Amygdala (tissue), 56 donors: ENCODE results near the gene SPA17.

ENCODE experiments used
- DNase-seq, 56 donors: peaks; one replicate each; lab custom pipeline; 2025; lab: John Stamatoyannopoulos, UW

The SPA17 gene

DNA sequence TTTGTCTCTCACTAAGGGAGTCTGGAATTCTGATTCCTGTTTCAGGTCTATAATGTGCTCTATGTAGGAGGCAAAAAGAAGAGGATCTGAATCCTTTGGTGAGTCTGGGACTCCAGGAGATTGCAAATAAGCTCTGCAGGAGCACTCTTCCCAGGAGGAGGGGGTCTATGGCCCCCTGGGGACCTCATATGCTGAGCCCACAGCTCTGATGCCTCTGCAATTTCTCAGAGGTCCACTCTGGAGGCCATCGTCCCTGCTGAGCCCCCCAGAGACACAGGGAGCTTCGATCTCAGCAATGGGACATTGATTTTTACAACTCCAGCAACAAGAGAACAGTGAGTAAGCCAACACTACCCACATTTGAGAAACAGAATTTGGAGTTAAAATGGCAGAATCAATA, 45.8 kb downstream of the SPA17 start:
- no peak for DNase-seq

DNA sequence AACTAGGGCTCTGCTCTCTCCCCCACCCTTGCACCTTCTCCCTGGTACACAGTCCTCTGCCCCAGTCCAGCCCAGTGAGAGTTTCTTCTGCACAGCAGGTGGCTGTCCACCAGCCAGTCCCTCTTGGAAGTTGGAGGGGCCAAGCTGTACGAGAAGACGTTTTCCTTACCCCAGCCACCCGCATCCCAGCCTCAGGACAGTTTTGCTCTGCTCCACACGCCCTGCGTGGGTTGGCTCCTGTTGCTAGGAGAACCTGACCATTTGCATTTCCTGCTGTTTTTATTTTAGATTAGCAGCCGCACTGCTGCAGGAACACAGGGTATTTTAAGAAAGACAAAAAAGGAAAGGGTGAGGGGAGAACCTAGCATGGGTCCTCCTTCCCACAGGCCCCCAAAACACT, 48.5 kb downstream of the SPA17 start:
- DNase-seq: no peak

DNA sequence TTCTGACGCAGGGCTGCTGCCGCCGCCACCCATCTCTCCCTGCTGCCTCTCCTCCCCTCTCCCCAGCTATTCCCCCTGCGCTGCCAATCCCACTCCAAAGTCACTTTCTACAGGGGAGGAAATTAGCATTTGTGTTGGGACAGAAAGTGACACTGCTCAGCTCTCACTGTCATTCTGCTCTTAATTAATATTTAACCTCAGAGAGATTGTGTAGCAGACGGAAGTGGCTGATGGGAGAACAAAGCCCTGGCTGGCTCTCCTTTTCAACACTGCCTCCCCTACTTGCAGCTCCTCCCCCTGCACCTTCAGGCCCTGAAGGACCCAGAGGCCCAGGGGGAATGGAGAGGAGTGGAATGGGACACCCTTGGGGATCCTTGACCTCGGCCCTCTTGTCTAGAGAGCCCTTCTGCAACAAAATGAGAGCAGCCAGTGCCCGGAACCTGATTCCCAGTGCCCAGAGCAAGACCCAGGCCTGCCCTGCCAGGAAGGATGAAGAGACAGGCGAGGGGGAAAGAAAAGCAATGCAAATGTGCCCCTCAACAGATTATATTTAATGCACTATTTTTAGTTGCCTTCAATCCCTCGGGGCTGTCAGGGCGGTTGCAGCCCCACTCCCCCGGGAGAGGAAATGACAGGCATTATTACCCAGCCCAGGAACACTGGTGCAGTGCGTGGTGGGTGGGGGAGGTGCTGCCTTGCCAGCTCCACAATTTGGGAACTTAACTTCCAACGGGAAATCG, 51.4 kb downstream of the SPA17 start:
- DNase-seq: no peak

DNA sequence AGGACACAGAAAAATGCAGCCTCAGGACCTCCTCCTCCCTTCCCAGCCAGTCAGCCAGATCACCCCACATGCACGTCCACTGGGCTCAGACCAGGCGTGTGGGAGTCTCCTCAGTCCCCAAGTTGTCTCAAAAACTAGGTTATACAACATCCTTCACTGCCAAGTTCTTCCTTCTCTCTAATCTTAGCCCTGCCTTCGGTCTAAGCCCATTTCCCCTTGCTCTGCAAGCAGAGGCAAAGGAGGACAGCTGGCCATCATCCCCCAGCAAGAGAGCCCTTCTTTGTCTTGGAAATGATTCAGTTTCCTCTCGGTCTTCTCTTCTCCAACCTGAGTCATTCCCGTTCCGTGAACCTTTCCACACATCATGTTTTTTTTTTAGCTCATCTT, 52.0 kb downstream of the SPA17 start:
- no peak for DNase-seq

DNA sequence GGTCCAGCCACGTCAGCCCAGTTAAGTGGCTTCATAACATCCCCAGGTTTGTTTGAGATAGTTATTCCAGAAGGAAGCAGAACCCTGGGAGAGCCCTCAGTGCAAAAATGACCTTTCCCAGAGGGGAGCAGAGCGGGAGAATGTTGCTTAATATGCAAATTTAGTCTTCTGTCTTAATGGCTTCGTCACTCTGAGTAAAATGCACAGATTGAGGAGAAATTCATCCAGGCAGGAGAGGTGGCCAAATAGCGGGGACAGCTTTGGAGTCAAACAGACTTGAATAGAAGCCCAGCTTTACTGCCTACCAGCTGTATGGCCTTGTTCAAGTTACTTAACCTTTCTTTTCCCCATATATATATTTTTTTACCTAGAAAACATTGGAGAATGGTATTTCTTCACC, 53.8 kb downstream of the SPA17 start:
- DNase-seq: no peak

DNA sequence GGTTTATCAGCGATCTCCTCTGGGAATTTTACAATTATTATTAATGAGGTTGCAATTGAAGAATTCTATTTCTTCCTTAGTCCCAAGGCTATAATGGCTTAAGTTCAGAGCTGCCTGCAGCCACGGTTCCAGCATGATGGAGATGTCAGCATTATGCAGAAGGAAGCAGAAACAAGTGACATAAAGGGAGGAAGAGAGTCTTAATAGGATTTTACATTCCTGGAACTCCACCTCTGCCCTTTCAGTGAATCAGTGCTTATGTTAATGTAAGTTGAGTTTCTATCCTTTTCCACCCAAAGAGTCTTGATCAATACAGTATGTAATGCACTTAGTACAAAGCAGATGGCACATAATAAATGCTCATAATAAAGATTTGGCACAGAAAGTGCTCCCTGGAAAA, 54.4 kb downstream of the SPA17 start:
- DNase-seq: no peak

DNA sequence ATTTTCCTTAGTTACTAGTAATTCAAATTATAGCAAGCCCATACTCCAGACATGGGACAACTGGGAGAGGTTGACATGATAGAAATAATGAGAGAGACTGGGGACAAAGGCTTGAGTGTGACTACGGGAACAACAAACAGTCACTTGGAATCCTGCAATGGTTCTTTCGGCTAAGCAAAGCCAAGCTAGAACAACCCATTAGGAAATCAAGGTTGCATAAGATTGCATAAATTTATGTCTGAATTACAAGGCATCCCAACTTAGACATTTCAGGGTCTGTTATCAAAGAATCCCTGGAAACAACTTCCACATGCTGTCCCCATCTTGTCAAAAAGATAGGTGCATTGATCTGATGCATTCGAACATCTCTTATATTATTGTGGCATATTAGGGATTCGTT, 55.9 kb downstream of the SPA17 start:
- DNase-seq: no peak

DNA sequence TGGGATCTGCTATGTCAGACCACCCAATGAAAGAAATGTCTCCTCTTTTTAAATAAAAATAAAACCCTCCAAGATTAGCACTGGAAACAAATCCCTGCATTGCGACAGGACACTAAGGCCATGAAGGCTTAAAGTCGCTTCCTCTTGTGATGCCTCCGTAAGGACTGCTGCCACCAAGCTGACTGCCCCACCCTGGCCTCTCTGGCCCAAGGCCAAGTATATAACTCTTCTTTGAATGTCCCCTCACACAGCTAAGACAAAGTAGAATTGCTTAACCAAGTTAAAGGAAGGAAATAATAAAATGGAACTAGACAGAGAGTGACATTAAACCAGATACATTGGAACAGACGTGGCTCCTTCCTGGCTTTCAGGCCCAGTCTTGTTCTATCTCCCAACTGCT, 58.5 kb downstream of the SPA17 start:
- DNase-seq: no peak

DNA sequence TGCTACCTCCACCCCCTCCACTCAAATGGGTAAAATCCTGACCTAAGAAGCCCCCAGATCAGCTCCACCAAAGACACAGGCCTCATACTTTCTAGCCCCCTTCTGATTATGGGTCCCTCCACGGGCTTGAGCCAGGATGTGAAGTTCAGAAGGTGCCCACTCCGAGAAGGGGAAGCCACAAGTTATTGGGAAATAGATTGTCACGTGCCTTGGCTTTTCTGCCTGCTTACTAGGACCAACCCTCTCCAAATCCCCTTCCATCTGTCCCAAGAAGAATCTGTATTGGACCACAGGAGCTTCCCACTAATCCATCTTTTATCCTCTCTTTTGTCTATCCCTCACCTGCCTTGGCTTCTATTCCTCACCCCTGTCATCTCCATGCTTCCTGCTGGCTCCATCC, 63.0 kb downstream of the SPA17 start:
- DNase-seq: no peak

DNA sequence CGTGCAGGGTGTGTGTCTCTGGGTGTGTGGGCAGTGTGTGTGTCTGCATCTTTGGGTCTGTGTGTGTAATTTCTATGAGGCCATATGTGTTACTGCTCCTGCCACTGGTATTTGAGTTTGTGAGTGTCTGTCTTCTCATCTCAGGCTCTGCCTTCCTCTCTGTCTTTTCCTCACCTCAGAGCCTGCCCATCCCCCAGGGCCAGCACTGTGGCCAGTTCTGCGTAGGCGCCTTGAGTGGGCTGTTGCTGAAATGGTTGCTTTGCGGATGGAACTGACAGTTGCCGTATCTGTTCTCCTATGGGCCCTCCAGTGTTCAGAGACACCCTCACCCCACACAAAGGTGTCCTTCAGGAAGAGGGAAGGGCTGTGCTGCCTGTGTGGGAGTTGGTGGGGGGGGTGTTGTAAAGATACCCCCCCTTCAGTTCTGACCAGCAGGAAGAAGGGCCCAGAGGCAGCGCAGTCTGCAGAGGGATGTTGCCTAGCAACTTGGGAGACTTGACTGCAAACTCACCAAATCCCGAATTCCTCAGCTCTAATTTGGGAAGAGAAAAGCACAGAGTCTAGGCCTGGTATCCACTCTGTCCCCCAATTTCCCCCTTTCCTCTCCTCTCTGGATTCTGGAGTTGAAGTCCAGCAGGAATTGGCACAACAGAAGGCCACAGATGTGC, 64.1 kb downstream of the SPA17 start:
- DNase-seq: peak in 5 of 56 donors; percentile 24 to 51 (median 31)

DNA sequence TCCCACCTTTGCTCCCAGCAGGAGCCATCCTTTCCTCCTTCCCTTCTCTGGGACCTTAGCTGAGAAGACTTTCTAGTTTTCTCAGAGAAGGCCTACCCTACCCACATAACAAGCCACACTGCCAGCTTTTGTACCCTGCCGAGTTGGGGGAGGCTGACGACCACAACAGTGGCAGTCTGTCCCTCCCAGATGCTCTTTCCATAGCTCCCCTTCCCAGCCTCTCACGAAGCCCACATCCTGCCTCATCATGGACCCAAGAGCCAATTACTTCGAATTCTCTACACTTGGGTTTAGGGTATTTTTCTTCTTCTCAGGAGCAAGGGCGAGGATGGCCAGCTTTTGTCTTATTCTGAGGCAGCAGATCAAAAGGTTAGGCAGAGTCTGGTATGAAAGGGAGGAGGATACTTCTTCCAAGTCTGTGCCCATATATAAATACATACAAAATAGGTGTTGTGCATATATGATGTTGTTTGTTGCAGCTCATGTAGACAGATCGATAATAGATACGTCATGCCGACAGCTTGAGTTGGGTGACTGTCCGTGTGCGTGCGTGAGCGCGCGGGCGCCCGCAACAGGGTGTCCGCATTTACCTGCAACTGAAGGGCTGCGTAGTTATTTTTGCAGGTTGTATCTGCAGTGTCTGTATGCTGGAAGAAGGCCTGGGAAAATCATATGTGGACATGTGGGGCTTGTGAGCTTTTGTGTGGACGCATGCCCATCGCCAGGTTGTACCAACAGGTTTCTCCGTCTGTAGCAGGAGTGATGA, 65.2 kb downstream of the SPA17 start:
- no peak for DNase-seq

DNA sequence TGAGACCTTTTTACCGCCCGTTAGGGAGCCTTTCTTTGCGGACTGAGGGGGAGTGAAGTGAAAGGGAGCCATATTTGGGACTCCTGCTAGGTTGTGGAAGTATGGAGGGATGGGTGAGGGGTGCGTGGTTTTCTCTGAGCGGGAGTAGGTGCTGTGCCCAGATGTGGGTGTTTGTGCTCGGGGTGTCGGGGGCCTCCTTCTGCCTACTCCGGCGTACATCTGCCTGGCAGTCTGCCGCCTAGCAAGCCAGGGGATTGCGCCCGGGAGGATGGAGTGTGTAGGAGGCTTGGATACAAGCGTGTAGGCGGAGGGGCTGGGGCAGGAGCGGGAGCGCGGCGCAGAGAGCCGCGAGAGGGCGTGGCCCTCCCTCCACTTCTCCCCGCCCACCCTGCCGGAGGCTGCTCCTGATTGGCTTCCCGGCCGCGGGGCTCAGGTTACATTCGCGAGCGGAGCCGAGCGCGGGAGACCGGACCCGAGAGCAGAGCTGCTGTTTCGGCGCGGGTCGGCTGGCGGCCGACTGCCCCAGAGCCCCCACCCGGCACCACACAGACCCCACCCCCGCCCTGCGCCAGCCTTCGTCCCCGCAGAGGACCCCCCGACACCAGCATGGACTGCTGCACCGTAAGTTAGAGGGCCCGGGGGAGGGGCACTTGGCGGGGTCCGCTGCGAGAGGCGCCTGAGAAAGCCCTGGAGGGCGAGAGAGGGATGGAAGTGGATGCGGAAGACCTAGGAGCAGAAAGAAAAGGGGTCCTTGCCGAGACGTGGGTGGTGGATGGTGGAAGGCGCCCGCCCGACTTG, 66.0 kb downstream of the SPA17 start, which contains the start of gene NRGN:
TSS of gene NRGN (plus strand) at position 464 of the 798 bp plus-strand sequence. CDS start at position 607, 143 bp downstream.
- peak in 48 of 56 donors; percentile 18 to 82 (median 62) for DNase-seq

DNA sequence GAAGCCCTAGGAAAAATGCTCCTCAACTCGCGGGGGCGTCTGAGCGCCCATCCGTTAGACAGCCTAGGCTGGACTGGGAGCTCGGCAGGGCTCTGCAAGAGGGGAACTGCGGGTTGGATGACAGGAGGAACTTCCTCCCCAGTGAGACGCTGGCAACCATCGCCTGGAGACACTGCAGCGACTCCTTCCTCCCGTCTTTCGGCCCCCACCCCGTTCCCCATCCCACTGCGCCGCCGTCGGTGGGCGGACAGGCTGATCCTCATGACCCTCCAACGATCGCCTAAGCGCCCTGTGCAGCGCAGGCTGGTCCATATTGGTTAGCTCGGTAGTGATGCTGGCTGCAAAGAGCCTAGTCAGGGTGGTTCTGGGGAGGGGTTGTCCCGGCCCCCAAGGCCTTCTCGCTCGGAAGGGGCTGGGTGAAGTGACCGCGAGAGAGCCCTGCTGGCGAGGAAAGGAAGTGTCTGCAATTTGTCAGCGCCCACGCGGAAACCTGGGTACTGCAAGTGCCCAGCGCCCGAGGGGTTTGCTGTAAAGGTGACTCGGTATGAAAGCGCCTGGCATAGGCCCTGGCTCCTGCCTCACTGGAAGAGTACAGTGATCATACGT, 66.7 kb downstream of the SPA17 start:
- peak in 7 of 56 donors; percentile 20 to 44 (median 29) for DNase-seq

DNA sequence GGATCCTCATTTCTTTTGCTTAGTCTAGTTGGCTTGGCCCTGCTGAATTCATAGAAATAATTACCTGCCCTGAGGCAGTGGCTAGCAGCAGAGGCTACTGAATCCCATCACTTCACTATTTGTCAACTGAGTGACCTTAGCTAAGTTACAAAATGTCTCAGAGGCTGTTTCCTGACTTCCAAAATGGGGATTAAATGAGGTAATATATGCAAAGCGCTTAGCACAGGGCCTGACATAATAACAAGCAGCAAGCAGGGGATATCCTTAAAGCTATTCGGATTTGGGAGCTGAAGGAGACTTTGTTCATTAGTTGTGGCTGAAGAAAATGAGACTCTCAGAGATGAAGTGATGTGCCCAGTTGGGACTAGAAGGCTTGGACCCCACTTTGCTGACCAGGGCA, 68.9 kb downstream of the SPA17 start:
- DNase-seq: no peak

DNA sequence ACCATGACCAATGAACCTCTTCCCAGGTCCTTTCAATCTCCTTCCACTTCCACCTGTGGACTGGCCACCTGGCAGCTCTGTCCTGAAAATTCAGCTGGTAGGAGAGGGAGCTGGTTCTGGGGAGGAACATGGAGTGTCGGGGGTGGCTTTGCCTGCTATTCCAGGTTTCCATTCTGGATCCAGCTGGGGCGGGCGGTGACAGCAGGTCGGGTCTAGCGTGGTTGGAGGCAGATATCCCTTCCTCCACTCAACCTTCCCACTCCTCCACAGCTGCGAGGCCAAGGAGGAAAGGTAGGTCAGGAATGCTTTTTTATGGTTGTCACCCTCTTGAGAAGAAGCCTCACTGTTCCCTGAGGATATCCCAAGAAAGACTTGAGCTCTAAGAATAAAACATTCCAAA, 69.3 kb downstream of the SPA17 start:
- DNase-seq: no peak

DNA sequence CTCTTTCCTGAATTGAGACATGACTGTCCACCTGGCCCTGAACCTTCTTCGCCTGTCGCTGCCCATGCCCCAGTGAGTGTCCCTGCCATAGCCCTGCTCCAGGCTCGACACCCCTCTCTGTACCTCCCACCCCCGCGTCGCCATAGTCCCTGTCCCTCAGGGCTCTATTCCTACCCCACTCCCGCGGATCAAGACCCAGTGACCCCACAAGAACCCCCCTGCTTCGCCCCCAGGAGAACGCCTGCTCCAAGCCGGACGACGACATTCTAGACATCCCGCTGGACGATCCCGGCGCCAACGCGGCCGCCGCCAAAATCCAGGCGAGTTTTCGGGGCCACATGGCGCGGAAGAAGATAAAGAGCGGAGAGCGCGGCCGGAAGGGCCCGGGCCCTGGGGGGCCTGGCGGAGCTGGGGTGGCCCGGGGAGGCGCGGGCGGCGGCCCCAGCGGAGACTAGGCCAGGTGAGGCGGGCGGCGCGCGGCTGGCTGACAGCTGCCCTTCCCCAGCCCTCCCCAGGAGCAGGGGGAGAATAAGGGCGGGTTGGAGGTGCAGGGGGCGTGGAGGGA, 71.6 kb downstream of the SPA17 start:
- no peak for DNase-seq

DNA sequence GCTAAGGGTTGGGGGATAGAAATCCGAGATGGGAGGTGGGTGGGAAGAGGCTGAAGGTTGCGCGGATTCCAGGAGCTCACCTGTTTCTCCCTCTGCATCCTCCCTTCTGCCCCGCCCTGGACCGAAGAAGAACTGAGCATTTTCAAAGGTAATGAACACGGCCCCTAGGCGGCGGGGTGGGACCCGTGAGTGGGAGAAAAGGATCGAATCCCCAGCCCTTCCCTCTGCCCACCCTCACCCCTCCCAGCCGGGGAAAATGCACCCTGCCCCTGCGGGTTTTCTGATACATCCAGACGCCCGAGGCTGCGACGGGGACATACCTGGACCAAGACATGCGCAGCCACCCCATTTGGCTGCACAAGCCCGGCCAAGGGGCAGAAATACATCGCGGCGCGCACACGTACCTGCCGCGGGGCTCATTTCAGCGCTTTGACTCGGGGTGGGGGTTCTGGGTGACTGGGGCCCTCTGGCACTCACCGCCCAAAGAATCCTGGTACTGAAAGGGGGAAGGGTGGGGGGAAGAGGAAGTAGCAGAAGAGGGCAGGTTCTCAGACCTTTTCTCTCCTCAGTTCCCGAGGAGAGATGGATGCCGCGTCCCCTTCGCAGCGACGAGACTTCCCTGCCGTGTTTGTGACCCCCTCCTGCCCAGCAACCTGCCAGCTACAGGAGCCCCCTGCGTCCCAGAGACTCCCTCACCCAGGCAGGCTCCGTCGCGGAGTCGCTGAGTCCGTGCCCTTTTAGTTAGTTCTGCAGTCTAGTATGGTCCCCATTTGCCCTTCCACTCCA, 72.3 kb downstream of the SPA17 start:
- DNase-seq: no peak

DNA sequence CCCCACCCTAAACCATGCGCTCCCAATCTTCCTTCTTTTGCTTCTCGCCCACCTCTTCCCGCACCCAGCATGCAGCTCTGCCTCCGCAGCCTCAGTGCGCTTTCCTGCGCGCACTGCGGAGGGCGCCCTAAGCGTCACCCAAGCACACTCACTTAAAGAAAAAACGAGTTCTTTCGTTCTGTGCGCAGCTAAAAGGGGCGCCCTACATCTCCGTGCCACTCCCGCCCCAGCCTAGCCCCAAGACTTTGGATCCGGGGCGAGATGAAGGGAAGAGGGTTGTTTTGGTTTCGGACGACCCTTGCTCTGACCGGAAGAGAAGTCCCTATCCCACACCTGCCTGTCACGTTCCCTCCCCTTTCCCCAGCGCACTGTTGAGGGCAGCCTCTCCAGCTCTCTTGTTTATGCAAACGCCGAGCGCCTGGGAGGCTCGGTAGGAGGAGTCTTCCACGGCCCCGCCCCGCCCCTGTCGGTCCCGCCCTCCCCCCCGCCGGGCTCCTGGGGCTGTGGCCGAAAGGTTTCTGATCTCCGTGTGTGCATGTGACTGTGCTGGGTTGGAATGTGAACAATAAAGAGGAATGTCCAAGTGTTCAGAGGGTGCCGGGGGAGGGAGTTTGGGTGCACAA, 73.0 kb downstream of the SPA17 start:
- peak in 3 of 56 donors; percentile 16 to 36 (median 25) for DNase-seq
